Neural progenitor cell (in vitro differentiated cells): ENCODE data around the gene FAM118A.

Experiments
- EZH2 ChIP-seq: fragments of 200-600 bp; sonication (generic); IDR thresholded peaks from 2 replicates; pipeline ENCODE4 v1.6.1; 2017; ENCODE audit warnings: antibody characterized with exemption, mild to moderate bottlenecking, moderate library complexity
- EZH2phosphoT487 ChIP-seq: fragments of 200-600 bp; sonication (generic); IDR thresholded peaks from 2 replicates; pipeline ENCODE4 v1.6.1; 2017; ENCODE audit warnings: antibody characterized with exemption
- TF ChIP-seq, protein P1 (sequence below): fragments of 200-600 bp; sonication (generic); IDR thresholded peaks from 2 replicates; pipeline ENCODE4 v1.5.1; 2017; ENCODE audit warnings: antibody characterized with exemption, mild to moderate bottlenecking

DNA sequence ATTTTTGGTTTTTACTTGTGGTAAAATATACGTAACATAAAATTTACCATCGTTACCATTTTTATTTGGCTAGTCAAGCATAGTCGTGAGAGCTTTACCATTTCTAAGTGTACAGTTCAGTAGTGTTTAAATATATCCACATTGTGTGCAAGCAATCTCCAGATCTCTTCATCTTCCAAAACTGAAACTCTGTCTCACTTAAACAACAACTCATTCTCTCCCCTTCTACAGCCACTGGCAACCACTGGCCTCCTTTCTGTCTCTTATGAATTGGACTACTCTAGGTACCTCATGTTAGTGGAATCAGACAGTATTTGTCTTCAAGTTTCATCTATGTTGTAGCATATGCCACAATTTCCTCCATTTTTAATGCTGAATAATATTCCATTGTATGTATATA, 66.3 kb downstream of the FAM118A start:
- TF ChIP-seq, protein P1, sequence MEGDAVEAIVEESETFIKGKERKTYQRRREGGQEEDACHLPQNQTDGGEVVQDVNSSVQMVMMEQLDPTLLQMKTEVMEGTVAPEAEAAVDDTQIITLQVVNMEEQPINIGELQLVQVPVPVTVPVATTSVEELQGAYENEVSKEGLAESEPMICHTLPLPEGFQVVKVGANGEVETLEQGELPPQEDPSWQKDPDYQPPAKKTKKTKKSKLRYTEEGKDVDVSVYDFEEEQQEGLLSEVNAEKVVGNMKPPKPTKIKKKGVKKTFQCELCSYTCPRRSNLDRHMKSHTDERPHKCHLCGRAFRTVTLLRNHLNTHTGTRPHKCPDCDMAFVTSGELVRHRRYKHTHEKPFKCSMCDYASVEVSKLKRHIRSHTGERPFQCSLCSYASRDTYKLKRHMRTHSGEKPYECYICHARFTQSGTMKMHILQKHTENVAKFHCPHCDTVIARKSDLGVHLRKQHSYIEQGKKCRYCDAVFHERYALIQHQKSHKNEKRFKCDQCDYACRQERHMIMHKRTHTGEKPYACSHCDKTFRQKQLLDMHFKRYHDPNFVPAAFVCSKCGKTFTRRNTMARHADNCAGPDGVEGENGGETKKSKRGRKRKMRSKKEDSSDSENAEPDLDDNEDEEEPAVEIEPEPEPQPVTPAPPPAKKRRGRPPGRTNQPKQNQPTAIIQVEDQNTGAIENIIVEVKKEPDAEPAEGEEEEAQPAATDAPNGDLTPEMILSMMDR = no peak
- TF ChIP-seq EZH2 (no peak), EZH2phosphoT487 (no peak)
